ENCODE results near the gene ADAM20. TPM values are rescaled to one million over a fixed set of nuclear protein-coding genes. Genes with fewer than 3 reads are reported as not detected.
A peak's percentile ranks its signal among the peaks of the same experiment; 100 is the strongest.

Gene ADAM20
- 0.29 and 0.85 TPM in 2 replicates for total RNA-seq (ENCODE audit: low replicate concordance)
- long read RNA-seq: 0 reads

DNA sequence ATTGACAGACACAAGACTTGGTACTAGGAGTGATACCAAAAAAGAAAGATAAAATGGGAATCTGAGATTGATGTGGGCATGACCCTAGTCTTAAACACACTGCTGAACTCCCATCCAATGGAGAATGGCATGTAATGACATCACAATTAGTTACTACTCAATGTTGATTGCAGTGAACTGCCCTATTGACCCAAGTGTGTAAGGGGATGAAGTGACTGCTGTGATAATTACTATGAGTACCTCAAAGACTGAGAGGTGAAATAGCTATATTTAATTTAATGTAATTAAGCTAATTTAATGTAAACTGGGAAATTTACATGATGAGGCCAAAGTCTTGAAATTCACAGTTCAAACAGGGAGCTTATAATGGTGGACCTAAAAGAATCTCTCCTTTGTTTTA, at the start of gene ADAM20:
TSS of gene ADAM20 (minus strand) at position 101 of the 400 bp plus-strand sequence. CDS start 10,247 bp downstream, outside the sequence.
- H3K27me3 Mint-ChIP-seq: no peaks in the 10 kb centered on the region
- DNase-seq (ENCODE audit: extremely low spot score, unreplicated experiment): no peak
- TF ChIP-seq, protein P1, sequence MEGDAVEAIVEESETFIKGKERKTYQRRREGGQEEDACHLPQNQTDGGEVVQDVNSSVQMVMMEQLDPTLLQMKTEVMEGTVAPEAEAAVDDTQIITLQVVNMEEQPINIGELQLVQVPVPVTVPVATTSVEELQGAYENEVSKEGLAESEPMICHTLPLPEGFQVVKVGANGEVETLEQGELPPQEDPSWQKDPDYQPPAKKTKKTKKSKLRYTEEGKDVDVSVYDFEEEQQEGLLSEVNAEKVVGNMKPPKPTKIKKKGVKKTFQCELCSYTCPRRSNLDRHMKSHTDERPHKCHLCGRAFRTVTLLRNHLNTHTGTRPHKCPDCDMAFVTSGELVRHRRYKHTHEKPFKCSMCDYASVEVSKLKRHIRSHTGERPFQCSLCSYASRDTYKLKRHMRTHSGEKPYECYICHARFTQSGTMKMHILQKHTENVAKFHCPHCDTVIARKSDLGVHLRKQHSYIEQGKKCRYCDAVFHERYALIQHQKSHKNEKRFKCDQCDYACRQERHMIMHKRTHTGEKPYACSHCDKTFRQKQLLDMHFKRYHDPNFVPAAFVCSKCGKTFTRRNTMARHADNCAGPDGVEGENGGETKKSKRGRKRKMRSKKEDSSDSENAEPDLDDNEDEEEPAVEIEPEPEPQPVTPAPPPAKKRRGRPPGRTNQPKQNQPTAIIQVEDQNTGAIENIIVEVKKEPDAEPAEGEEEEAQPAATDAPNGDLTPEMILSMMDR (conservative IDR thresholded peaks at IDR 0.05): no peak
- peaks cover 17% of the 10 kb centered on the region for H3K36me3 Mint-ChIP-seq
- H3K4me3 Mint-ChIP-seq: no peak within 1 kb of the TSS
- H3K27ac Mint-ChIP-seq: no peak within 1 kb of the TSS
- H3K4me1 Mint-ChIP-seq (ENCODE audit: unreplicated experiment): no peaks in the 10 kb centered on the region
- peaks cover 22% of the 10 kb centered on the region for H3K9me3 Mint-ChIP-seq

DNA sequence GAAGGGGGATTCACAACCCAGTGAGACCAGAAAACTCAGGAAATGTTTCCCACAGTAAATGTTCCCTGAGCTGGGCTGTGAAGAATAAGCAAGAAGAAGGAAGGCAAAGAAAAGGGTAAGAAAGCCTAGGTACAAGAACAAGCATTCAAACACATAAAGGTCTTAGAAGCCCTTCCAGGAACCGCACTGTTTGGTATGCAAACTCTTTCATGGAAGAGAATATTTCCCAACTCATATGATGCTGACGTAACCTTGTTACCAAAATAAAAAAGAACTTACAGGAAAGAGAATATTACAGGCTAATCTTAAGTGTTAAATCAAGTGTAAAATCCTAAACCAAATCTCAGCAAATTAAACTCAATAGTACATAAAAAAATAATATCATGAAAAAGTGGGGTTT, 42.1 kb upstream of the ADAM20 start:
- H3K4me1 Mint-ChIP-seq (ENCODE audit: unreplicated experiment): no peaks in the 10 kb centered on the region
- no peak overlapping the region for H3K4me3 Mint-ChIP-seq
- DNase-seq (ENCODE audit: extremely low spot score, unreplicated experiment): no peak
- H3K9me3 Mint-ChIP-seq: no peaks in the 10 kb centered on the region
- H3K36me3 Mint-ChIP-seq: peaks cover 32% of the 10 kb centered on the region
- no peak overlapping the region for H3K27ac Mint-ChIP-seq
- H3K27me3 Mint-ChIP-seq: no peaks in the 10 kb centered on the region
- TF ChIP-seq, protein P1 (conservative IDR thresholded peaks at IDR 0.05): no peak

DNA sequence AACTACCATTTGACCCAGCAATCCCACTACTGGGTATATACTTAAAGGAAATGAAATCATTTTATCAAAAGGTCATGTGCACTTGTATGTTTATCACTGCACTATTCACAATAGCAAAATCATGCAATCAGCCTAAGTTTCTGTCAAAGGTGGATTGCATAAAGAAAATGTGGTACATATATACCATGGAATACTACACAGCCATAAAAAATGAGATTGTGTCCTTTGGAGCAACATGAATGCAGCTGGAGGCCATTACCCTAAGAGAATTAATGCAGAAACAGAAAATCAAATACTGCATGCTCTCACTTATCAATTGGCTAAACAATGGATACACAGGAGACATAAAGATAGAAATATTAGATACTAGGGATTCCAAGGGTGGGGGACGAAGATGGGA, 38.2 kb upstream of the ADAM20 start:
- no peak overlapping the region for H3K4me3 Mint-ChIP-seq
- no peaks in the 10 kb centered on the region for H3K4me1 Mint-ChIP-seq (ENCODE audit: unreplicated experiment)
- no peak for DNase-seq (ENCODE audit: extremely low spot score, unreplicated experiment)
- no peaks in the 10 kb centered on the region for H3K27me3 Mint-ChIP-seq
- peaks cover 14% of the 10 kb centered on the region for H3K36me3 Mint-ChIP-seq
- H3K27ac Mint-ChIP-seq: no peak overlapping the region
- H3K9me3 Mint-ChIP-seq: no peaks in the 10 kb centered on the region
- TF ChIP-seq, protein P1 (conservative IDR thresholded peaks at IDR 0.05): no peak

DNA sequence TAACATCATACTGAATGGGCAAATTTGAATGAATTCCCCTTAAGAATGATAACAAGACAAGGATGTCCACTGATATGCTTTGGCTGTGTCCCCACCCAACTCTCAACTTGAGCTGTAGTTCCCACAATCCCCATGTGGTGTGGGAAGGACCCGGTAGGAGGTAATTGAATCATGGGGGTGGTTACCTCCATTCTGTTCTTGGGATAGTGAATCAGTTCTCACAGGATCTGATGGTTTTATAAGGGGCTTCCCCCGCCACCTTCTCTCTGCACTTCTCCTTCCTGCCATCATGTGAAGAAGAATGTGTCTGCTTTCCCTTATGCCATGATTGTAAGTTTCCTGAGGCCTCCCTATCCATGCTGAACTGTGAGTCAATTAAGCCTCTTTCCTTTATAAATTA, 36.3 kb upstream of the ADAM20 start:
- TF ChIP-seq, protein P1 (conservative IDR thresholded peaks at IDR 0.05): no peak
- Mint-ChIP-seq H3K9me3 (no peaks in the 10 kb centered on the region), H3K27me3 (no peaks in the 10 kb centered on the region), H3K27ac (no peak overlapping the region), H3K4me1 (ENCODE audit: unreplicated experiment) (no peaks in the 10 kb centered on the region), H3K36me3 (peaks cover 20% of the 10 kb centered on the region), H3K4me3 (no peak overlapping the region)
- no peak for DNase-seq (ENCODE audit: extremely low spot score, unreplicated experiment)

DNA sequence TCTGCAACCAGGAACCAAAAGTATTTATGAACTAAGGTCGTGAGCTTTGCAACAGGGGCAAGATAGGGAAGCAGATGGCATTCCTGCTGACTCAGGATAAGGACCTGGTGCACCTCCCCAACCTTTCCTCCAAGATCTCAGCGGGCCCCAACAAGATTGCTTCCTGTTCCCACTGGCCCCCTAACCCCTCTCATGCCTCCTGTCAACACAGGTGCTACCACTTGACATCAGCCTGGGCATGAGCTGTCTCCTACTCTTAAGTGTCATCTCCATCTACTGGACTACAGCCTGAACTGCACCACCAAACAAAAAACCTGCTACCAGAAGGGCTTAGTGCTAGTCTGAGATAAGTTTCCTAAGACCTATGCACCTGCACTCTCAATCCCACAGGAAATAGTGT, 33.0 kb upstream of the ADAM20 start:
- H3K27ac Mint-ChIP-seq: no peak overlapping the region

More for the DNA sequence above, 33.0 kb upstream of the ADAM20 start:
- Mint-ChIP-seq H3K4me3 (no peak overlapping the region), H3K9me3 (no peaks in the 10 kb centered on the region), H3K27me3 (no peaks in the 10 kb centered on the region), H3K4me1 (ENCODE audit: unreplicated experiment) (no peaks in the 10 kb centered on the region), H3K36me3 (peaks cover 42% of the 10 kb centered on the region)
- no peak for DNase-seq (ENCODE audit: extremely low spot score, unreplicated experiment)
- TF ChIP-seq, protein P1 (conservative IDR thresholded peaks at IDR 0.05): peak; percentile 63
